ENCODE measurements around the gene RNF145.

- TF ChIP-seq YY1 (IDR thresholded peaks at IDR 0.05; ENCODE audit: insufficient read depth, insufficient read length) = no peak
- TF ChIP-seq ZNF274 (IDR thresholded peaks at IDR 0.05; ENCODE audit: low read depth, low read length) = no peak
These were observed 6.0 kb downstream of the RNF145 start for GRCh38 chr5:159203351-159203750.

Measured in NT2/D1 (cell line).